CD4-positive, alpha-beta T cell treated with Interleukin-17A for 1 hour (primary cell): ENCODE results near the gene PSG11.
"Not testable (repeated sequence)": the region's sequence is repeated elsewhere in the genome, so short reads cannot be mapped to it uniquely, and the experiment has no call there.

Source experiments
- DNase-seq: peaks from one replicate; pipeline ENCODE4 v3.0.0-alpha.2; 2020

Gene PSG11

DNA sequence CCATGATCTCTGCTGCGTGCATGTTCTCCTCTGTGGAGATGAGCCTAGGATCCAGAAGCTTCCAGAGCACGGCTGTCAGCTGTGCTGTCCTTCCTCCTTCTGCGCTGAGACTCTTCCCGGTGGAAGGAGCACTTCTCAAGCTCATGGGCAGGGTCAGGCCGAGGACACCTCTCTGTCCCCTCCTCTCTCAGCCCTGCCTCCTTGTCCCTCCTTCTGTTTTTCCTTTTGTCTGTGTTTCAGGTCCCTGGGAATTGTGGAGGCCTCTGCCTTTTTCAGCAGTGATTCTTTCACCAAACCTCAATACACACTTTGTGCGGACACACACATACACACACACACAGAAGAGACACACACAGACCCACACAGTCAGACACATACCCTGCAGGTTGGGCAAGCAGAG lies at the start of gene PSG11:
Gene PSG11 (minus strand): TSS at position 101 of the 400 bp plus-strand sequence. CDS start 97 bp downstream, at position 4.
- not testable (repeated sequence) for DNase-seq

- DNase-seq, result not testable (repeated sequence)
Measured at GRCh38 chr19:43062418-43062817, 36.1 kb upstream of the PSG11 start.

DNA sequence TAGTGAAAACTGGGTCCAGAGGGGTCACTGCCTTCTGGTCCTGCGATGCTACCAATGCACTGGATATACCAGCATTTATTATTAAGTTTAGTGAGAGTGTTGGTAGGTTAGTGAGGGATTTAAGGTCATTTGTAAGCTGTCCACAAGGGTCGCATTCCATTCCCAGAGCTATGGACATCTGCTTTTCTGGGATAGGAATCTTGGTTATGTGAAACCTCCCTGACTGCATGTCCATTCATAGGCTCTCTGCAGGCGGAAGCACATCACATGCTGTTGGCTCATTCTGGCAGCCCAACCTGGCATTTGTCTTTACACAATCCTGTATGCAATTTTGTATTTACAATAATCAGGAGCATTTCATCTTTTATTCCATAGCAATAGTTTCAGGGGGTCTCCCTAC lies 35.1 kb upstream of the PSG11 start:
- DNase-seq, result not testable (repeated sequence)

- DNase-seq, result not testable (repeated sequence)
Measured at GRCh38 chr19:43060254-43060653, 34.0 kb upstream of the PSG11 start.

DNA sequence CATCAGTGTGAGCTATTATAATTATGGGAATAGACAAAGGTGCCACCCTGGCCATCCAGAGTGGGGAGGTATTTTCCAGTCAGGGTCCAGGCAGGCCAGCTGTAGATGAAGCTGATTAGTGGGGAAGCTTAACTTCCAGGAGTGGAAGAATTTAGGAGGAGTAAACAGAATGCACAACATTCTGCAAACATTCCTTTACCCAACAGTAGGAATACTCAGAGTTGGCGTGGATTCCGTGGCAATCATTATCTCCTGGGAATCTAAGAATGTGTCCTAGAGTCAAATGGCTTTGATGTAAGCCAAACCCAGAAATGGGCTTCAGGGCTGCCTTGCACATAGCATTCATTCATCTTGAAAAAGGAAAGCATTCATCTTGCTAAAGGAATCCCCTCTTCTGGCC lies 33.2 kb upstream of the PSG11 start:
- not testable (repeated sequence) for DNase-seq

DNA sequence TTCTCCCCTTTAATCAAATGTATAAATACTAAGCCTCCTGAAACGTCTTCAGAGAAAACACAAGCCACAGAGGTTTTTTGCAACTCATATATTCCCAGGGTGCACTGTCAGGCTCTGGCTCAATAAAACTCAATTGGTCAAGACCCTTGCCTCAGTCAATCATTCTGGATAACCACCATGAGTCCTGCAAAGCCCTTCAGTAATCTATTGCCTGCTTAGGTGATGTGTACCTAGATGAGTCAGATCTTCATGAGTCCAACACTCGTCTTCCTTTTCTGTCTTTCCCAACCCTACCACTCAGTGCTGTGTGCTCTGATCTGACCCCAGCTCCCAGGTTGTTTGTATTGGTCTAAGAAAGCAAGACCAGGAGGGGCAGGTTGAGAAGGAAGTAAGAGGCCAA lies 32.2 kb upstream of the PSG11 start:
- DNase-seq, result not testable (repeated sequence)

DNA sequence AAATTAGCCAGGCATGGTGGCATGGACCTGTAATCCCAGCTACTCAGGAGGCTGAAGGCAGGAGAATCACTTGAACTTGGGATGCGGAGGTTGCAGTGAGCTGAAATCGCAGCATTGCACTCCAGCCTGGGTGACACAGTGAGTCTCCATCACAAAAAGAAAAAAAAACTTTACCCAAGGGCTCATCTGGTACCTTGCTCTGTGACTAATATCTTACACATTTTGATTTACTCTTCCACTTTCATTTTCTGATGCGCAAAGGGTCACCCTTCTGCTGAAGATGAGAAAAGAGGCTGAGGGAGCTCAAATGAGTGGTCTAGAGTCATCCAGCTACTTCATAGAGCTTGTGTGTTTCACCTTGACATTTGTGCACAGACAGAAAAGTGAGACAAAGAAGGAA lies 21.7 kb upstream of the PSG11 start:
- not testable (repeated sequence) for DNase-seq

DNA sequence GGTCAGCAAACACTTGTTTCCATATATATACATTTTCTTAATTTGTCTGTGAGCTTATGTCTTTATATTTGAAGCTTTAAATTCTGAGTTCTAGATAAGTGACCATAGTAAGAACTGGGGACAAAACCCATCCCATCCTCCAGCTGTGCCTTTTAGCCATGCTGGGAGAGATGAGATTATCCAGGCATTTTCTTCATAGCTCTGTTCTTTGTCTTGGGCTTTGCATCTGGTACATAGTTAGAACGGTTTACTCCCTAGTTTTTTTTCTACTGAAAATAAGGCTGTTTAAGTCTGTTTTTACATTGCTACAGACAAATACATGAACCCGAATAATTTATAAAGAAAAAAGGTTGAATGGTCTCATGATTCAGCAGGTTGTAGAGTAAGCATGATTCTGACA lies 20.3 kb upstream of the PSG11 start:
- DNase-seq, result not testable (repeated sequence)

DNA sequence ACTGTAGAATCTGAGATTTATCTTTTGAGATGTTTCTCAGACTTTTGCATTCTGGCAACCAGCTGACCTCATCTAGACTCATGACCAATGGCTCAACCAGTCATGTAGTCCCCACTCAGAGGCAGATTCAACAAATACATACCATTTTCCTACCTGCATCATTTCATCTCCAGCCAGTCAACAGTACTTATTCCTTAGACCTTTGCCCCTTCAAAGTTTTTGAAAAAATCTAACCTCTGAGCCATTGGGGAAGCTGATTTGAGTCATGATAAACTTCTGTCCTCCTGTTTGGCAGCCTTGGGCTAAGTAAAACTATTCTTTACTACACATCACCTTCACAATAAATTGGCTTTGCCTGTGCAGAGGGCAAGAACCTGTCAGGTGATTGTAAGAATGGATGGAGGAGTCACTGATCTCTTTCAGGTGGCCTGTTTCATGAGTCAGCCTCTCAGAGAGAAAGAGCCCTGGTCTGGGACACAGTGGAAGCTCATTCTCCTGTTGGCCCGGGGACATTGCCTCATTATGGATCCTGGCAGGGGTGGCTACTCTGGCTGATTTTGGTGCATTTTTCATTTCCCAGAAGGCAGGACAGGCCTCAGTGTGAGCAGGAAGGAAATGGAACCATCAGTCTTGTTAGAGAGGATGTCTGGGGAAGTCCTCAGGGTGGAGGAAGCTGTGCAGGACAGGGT lies 17.4 kb upstream of the PSG11 start:
- DNase-seq, result not testable (repeated sequence)

GRCh38 chr19:43031645-43032044 lies 5.4 kb upstream of the PSG11 start:
- DNase-seq, result not testable (repeated sequence)

- DNase-seq, result no peak
Measured at GRCh38 chr19:43028866-43029265, 2.6 kb upstream of the PSG11 start.

DNA sequence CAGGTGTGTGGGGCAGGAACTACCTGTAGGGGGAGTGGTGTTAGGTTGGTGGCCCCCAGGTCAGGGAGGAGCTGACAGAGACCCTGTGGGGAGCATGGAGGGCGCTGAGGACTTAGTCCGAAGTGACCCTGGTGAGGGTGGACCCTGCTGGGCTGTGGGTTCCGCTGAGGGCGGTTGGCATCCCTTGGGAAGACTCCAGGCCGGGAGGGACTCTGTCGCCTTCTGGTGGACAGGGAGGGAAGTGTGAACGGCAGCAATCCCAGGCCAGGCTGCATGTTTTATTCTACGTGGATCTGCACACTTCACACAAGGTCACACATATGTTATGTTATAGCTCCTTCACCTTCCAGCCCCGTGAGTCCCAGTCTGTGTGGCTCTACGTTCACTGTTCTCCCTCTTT lies 1.7 kb upstream of the PSG11 start:
- DNase-seq, result not testable (repeated sequence)

DNA sequence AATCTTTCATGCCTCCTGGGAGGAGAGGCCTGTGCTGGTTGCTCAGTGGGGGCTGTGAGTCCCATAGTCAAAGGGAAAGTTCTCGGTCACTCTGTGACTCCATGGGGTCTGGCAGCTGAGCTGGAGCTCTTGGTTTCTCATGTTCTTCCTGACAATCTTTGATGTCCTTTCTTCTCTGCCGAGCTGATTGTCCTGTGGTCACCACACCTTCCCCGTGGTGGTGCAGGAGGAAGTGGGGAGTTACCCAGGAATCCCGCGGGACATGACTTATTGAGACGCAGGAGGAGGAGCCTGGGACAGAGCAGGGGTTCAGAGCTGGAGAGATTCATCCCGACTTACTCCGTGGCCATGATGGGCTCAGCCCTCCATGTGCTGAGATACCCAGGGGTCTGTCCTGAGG lies 792 bp upstream of the PSG11 start:
- DNase-seq, result not testable (repeated sequence)

GRCh38 chr19:43022098-43022497 lies 4.2 kb downstream of the PSG11 start:
- not testable (repeated sequence) for DNase-seq

- DNase-seq, result not testable (repeated sequence)
Measured at GRCh38 chr19:43021629-43022028, 4.6 kb downstream of the PSG11 start.

GRCh38 chr19:43019588-43019987 lies 6.7 kb downstream of the PSG11 start:
- not testable (repeated sequence) for DNase-seq

DNA sequence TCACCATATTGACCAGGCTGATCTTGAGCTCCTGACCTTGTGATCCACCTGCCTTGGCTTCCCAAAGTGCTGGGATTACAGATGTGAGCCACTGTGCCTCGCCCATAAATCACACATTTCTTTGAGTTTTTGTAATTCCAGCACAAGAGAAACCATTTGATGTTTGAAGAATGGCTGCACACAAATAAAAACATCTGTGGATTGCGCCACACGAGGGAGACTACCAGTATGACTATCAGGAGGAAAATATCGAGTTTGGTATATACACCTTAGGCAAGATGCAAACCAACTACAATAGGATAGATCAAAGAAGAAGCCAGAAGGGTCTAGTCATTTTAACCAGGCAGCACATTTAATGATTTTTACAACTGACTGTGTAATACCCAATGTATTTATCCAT lies 20.4 kb downstream of the PSG11 start:
- not testable (repeated sequence) for DNase-seq

DNA sequence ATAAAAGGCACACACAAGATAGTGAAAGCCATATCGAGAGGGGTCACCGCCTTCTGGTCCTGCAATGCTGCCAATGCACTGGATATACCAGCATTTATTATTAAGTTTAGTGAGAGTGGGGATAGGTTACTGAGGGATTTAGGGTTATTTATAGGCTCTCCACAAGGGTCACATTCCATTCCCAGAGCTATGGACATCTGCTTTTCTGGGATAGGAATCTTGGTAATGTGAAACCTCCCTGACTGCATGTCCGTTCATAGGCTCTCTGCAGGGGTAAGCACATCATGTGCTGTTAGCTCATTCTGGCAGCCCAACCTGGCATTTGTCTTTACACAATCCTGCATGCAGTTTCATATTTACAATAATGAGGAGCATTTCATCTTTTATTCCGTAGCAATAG lies 21.4 kb downstream of the PSG11 start:
- not testable (repeated sequence) for DNase-seq

DNA sequence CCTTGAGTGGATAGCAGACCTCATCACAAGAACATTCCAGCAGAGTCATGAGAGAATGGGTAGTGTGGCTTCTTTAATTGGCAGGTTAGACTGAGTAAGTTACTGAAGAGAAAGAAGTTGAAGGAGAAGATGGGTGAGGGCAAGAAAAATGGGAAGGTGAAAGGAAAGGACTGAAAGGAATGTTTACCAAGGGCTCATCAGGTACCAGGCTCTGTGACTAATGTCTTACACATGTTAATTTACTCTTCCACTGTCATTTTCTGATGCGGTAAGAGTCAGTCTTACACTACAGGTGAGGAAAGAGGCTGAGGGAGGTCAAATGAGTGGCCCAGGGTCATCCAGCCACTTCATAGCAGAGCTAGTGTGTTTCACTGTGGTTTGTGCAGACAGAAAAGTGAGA lies 22.6 kb downstream of the PSG11 start:
- DNase-seq, result not testable (repeated sequence)

- DNase-seq, result not testable (repeated sequence)
Measured at GRCh38 chr19:43002948-43003347, 23.3 kb downstream of the PSG11 start.

DNA sequence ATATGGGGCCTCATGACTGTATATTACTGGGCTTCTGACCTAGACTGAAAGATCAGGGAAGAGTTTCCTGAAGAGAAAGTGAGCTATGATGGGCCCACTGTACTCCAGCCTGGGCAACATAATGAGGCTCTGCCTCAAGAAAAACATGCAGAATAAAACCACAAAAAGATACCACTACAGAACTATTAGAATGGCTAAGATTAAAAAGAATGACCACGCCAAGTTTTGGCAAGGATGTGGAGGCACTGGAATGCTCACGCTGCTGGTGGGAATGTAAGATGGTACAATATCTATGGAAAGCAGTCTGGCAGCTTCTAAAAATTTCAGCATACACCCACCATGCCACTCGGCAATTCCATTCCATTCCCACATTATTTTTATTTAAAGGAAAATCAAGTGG lies 30.1 kb downstream of the PSG11 start:
- not testable (repeated sequence) for DNase-seq

GRCh38 chr19:42992029-42992604 lies 34.2 kb downstream of the PSG11 start:
- not testable (repeated sequence) for DNase-seq

- DNase-seq, result no peak
Measured at GRCh38 chr19:42989851-42990250, 36.4 kb downstream of the PSG11 start.

DNA sequence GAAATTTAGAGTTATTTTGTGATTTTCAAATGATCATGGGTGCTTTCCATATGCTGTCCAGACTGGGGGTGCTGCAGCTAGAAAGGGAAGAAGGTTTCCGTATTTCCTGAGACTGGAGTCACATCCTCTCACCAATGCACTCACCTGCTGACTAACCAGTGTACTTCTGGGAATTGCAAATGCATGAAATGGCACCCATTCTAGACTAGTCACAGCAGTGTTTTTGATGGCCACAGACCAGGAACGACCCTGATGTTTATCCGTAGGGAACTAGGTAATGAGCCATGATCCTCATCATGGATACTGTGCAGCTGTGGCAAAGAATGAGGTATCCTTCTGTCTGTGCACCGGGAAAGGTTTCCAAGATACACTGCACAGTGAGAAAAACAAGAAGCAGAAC lies 37.1 kb downstream of the PSG11 start:
- DNase-seq, result not testable (repeated sequence)

GRCh38 chr19:42988206-42988605 lies 38.1 kb downstream of the PSG11 start:
- DNase-seq, result not testable (repeated sequence)
